GM12891 (cell line): ENCODE results near the gene INHA.

Source experiments
- PAX5 ChIP-seq: IDR thresholded peaks from 2 replicates; pipeline ENCODE4 v1.6.1; 2011; ENCODE audit warnings: low read length, moderate library complexity, mild to moderate bottlenecking; ENCODE audit not compliant: insufficient read depth, severe bottlenecking
- POLR2A ChIP-seq: IDR thresholded peaks from 2 replicates; pipeline ENCODE4 v1.6.1; 2011; ENCODE audit warnings: low read depth, low read length, control low read depth
- POLR2AphosphoS5 ChIP-seq: IDR thresholded peaks from 2 replicates; pipeline ENCODE4 v1.6.1; 2011; ENCODE audit warnings: low read depth, low read length, control low read depth
- POU2F2 ChIP-seq: IDR thresholded peaks from 2 replicates; pipeline ENCODE4 v1.6.1; 2011; ENCODE audit warnings: low read depth, mild to moderate bottlenecking, control low read depth, low read length, moderate library complexity
- SPI1 ChIP-seq: IDR thresholded peaks from 2 replicates; pipeline ENCODE4 v1.6.1; 2011; ENCODE audit warnings: low read depth, low read length, control low read depth
- TAF1 ChIP-seq: IDR thresholded peaks from 2 replicates; pipeline ENCODE4 v1.6.1; 2011; ENCODE audit warnings: low read depth, low read length, control low read depth

DNA sequence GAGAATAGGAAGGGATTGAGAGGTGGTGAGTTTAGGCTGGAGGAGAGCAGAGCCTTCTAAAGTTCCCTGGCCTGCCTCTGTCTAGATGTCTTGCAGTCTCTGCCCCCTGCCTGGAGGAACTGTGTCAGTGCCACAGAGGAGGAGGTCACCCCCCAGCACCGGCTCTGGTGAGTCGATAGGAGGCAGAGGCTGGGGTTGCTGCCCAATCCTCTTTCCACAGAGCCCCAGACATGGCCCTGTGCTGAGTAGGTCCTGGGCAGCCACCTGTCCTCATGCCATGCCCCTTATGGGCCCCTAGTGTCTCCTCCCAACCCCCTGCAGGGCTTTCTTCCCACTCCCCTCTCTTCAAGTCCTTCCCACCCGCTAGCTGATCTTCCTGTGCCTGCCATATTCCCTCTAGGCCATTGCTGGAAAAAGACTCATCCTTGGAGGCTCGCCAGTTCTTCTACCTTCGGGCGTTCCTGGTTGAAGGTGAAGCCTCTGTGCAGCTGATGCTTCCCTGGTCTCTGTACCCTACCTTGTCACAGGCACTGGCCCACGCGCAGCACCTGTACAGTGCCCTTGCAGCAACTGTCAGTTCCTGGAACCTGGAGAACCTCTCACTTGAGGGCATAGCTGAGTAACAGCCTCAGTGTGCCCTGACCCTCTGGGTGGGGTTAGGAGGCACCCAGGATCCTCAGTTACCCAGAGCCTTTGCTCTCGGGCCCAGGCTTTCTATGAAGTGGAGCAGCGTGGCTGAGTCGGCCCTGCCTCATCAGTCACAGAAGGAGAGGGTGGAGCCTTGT is 42.2 kb downstream of the INHA start:
- TF ChIP-seq POLR2AphosphoS5 (no peak), POLR2A (no peak), PAX5 (no peak), SPI1 (no peak), TAF1 (no peak), POU2F2 (no peak)
